Measurements from ENCODE around the gene ARVCF. TPM values are rescaled to one million over a fixed set of nuclear protein-coding genes. Genes with fewer than 3 reads are reported as not detected.

ARVCF gene
- total RNA-seq, 1 experiment from 2014 or later = 8.4 TPM

DNA sequence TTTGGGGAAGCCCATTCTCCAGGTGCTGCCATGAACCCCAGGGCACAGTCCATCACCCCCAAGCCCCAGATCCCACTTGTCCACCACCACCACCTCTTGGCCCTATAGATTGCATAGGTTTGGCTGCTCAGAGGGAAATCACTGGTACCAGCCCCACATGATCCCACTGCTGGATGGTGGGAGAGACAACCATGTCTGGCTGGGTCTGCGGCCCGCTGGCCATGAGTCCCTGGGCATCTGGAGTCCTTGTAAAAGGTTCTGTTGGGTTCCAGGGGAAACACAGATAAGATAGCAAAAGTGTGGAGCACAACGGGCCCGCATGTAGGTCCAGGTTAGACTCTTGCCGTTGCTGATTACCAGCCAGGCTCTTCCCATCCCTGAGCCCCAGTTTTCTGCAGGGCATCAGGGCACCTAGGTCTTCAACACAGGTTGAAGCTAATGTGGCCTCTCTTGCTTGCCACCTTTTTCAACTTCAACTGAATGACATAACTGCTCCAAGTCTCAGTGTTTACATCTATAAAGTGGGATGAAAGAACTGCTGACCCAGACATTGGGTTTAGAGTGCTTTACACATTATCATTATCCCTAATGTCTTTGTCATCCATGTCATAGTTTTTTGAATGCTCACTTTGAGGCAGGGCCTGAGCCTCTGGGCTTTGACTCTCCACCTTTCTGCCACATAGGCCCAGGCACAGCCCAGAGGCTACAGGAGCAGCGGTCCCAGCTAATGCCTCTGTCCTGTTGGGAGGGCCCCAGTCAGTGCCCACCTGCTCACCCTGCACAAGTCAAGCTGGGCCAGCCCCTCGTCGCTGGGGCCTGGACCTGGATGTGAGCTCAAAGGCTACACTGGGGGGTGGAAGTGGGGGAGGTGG, 3.3 kb upstream of the ARVCF start:
- no peak for DNase-seq (ENCODE audit: low read depth)

- no peak for DNase-seq (ENCODE audit: low read depth)
Measured at GRCh38 chr22:20018001-20018400, 1.4 kb upstream of the ARVCF start.

- DNase-seq (ENCODE audit: low read depth) = no peak
Measured at GRCh38 chr22:20017622-20017958, 967 bp upstream of the ARVCF start.

DNA sequence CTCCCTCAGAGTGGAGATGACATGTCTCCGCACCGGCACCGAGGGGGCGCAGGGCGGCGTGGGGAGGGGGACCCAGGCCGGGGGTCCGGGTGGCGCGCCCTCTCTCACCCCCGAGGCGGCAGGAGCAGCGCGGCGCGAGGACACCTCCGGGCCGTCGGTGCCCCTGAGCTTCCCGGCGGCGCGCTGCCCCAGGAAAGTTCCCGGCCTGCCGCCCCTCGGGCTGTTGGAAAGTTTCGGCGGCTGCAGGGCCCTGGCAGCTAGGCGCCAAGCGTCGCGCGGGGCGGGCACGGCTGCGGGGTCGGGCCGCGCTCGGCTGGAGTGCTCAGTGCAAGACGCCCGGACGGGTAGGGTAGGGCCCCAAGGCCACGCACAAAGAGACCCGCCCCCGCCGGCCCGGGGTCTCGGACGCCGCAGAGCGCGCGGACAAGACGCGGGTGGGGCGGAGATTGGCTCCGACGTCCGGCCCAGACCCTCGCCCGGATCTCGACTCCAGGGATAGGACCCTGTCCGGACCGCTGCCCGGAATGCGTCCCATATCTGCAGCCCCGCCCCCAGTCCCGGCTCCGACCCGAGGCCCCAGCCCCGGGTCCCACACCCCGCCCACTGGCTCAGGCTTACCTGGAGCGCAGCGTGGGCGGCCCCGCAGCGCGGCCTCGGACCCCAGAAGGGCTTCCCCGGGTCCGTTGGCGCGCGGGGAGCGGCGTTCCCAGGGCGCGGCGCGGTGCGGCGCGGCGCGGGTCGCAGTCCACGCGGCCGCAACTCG, 471 bp downstream of the ARVCF start:
- peak; percentile 13 for DNase-seq (ENCODE audit: low read depth)

DNA sequence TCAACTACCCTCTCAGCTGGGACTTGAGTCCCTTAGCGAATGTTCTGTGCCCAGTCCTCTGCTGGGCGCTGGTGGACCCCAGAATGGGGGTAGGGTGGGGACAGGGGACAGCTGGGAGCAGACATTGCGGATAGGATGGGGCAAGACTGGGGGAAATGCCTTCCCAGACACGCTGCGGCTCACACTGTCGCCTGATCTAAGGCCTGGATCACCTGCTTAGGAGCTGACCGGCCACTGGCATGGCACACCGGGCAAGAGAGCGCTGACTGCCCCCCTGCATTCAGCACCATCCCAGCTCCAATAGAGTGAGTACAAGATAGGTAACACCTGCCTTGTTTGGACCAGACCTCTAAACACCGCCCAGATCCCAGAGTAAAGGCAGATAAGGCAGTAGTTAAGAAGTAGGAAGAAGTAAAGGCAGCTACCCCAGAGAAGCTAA, 1.4 kb downstream of the ARVCF start:
- no peak for DNase-seq (ENCODE audit: low read depth)

DNA sequence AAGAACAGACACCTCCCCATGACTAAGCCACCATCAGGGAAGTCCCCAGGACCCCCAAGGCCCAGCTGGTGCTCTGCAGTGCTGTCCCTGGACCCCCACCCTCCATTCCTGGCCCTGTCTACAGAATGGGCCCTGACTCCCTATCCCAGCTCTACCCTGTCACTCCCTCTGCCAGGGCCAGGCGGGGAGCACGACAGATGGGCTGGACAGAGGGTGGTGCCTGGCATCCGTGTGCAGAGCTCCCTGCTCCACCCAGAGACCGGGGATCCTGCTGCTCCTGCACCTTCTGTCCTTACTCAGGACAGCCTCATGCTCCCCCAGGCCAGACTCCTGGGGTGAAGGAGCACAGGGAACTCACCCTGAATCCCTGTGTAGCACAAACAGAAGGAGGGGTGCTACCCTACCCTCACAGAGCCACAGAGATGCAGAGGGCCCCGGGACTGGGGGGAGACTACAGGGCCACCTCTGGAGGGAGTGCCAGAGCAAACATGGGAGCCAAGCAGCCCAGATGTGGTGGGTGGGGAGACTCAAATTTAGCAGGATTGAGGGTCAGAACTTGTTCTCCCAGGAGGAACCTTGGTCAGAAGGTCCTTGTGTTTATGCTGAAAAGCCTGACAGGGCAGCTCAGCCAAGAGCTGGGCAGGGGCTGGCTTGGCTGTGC, 2.0 kb downstream of the ARVCF start:
- DNase-seq (ENCODE audit: low read depth) = no peak

DNA sequence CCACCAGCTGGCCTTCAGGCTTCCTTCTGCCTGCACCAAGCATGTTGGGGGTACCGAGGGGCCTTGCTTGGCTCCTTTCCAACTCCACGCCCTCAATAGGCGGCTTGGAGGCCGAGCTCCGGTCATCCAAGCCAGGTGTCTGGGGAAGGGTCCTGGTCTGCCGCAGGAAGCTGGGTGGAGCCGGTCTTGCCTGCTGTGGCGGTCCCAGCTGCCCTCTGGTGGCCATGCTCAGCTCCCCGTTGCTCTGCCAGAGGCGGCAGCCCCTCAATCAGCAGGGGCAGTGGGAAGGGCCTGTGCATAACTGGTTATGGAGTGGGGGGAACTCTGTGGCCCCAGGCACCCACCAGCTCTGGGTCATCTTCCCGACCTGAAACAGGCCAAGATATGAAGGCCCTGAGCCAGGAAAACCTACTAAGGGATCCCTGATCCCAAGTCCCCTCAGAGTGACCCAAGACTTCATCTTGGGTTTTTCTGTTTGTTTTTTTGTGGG, 3.2 kb downstream of the ARVCF start:
- peak; percentile 57 for DNase-seq (ENCODE audit: low read depth)

- DNase-seq (ENCODE audit: low read depth) = no peak
Measured at GRCh38 chr22:20012741-20013331, 3.8 kb downstream of the ARVCF start.

GRCh38 chr22:20011993-20012740, 4.5 kb downstream of the ARVCF start:
- no peak for DNase-seq (ENCODE audit: low read depth)

DNA sequence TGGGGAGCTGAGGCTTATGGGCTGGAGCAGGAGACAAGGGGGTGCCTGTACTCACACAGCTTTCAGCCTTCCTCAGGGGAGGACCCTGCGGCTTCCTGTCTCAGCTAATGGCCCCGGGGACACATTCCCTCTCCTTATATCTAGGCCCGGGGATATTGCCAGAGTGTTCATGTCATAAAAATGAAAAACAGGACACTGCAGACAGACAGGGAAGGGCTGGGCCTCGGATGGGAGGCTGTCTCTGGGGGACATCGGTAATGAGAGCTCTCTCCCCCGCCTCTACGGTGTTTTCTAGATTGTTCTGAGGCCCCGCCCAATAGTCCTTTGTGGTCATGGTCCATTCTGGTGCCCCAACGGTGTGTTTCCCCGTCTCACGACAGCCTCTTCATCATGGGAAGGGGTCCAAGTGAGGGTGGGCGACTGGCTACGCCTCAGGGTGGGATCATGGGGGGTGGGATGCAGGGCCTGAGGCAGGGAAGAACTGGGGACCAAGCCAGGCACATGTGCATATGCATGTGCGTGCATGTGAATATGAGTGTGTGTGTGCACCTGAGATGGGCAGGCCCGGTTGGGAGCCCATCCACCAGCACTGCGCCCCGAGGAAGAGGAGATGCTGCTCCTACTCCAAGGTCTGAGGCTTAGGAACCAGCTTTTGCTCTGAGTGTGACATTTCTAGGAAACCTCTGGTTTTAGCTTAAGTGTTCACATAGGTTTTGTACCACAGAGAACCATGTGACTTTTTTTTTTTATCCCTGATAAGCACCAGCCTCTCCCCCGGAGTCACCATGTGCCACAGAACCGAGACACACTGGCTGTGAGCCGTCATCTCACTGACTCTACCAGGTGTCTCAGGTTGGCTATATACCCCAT, 5.3 kb downstream of the ARVCF start:
- no peak for DNase-seq (ENCODE audit: low read depth)

DNA sequence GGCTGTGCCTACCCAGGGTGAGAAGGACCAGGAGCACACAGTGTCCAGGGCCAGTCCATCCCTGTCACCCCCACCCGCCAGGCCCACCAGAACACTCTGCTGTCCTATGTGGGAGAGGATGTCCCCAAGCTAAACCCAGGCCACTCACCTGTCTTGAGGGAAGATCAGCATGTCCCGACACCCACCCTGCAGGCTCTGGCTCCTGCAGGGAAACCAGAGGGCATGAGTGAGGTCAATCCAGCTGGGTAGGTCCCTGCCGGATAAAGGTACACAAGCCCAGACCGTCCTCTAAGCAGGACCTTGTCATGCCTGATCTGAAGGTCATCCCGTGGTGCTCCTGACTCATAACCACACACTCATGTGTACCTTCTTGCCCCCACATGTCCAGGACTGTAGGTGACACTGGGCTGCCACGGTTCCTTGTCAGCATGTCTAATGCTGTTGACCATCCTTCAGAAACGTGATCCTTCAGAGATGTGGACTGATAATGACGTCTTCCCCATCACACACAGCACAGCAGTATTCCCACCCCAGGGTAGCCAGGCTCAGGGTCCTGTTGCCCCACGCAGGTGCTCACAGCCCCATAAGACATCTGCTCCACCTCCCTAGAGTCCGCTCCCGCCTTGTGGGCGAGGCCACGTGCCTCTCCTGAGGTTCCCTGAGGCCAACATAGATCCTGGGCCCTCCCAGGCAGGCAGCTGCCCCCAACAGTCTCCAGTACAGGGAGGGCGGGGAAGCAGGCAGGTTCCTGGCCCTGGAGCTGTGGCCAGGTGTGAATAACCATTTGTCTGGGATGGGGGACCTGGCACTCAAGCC, 6.1 kb downstream of the ARVCF start:
- DNase-seq (ENCODE audit: low read depth) = no peak

DNA sequence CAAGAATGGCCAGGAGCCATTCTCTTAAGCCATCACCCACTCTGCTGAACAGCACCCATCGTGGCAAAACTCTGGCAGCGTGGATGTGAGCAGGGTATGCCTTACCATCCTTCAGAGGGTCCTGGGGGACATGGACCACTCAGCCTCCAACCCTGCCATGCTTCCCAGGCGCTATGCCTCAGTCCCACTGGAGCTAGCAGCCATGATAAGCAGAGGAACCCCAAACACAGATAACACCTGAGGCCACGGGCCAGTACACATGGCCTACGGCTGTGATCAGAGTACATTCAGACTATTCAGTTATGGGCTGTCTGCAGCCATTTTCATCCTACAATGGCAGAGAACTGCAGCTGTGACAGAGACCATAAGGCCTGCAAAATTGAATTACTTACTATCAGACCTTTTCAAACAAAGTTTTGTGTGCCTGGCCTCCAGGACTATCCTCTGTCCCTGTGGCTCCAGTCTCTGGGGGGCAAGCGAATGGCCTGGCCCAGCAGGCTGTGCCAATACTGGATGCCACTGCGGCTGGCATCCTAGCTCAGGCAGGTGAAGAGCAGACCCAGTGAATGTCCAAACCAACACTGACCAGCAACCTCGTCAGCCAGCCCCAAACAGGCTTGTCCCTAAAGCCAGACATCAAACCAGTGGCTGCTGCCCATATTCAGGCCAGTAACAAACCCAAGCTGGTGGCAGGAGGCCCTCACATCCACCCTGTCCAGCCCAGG, 6.9 kb downstream of the ARVCF start:
- DNase-seq (ENCODE audit: low read depth) = no peak

DNA sequence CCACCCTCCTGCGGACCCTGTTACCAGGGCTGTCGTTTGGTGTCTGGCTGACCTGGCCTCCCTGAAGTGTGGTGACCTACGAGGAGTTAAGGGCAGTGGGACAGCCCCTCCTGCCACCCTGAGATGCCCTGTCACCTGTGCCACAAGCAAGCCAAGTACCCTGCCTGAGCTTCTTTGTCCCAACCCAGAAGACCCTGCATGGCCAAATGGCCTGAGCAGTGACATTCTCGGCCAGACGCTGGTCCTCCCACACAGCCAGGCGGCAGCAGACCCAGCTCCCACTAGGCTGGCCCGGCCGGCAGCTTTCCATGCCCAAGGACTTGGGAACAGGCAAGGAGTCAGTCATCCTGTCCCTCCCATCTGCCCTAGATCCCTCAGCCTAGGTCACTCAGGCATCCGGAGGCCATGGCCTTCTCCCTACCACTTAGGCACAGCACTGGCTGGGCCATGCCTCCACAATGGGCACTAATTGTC, 7.6 kb downstream of the ARVCF start:
- DNase-seq (ENCODE audit: low read depth) = no peak

DNA sequence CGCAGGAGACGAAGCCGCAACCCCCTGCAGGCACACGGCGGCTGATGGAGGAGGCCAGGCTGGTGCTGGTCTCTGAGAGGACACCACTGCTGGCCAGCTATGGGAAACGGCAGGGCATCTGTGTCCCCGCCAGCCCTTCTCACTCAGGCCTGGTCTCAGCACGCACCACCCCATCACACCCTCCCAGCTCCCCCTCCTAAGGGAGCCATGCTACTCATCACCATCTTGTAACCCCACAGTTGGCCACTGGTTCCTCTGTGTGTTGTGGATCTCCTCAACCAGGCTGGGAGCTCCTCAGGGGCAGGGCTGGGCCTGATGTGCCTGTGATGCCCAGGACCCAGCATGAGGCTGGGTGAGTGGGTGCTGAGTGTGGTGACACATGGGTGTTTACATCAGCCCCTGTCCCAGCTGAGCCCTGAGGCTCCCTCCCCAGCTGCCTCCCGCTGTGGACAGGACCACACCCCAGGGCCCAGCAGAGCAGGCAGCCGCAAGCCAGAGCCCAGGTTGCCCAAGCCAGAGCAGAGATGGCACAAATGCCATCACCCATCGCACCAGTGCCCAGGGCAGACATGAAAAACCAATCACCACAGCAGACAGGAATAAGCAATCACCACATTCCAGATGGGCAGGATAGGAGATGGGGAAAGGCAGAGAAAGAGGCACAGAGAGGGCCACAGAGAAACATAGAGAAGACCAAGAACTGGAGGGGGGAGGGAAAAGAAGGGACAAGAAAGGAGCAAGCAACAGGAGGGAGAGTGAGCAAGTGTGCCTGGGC, 8.2 kb downstream of the ARVCF start:
- DNase-seq (ENCODE audit: low read depth) = no peak

GRCh38 chr22:20004464-20004863, 12.2 kb downstream of the ARVCF start:
- no peak for DNase-seq (ENCODE audit: low read depth)

DNA sequence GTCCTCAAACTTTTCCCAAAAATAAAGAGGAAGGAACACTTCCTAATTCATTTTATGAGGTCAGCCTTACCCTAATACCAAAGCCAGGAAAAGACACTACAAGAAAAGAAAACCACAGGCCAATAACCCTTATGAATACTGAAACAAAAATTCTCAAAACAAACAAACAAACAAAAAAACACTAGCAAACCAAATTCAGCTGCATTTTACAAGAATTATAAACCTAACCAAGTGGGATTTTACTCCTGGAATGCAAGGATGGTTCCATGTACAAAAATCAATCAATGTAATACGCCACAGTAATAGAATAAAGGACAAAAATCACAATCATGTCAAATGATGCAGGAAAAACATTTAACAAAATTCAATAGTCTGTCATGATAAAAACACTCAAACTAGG, 13.3 kb downstream of the ARVCF start:
- DNase-seq (ENCODE audit: low read depth) = no peak

- no peak for DNase-seq (ENCODE audit: low read depth)
Measured at GRCh38 chr22:20002636-20003035, 14.0 kb downstream of the ARVCF start.
